SK-N-SH treated with all-trans-retinoic acid at 6 μM for 48 hours (cell line): ENCODE measurements around the gene RMDN2.

Source experiments
- ATAC-seq: fragments of 200-7000 bp; cut with Tn5 transposase; 3 replicates; pipeline ENCODE4 v1.9.1; 2020; ENCODE audit warnings: mild to moderate bottlenecking, moderate library complexity
- ARNTL ChIP-seq: fragments of 450-650 bp; formaldehyde crosslinking; IDR thresholded peaks from 2 replicates; pipeline ENCODE4 v1.5.0; 2020; ENCODE audit warnings: low read depth, mild to moderate bottlenecking, moderate library complexity, borderline replicate concordance
- BACH2 ChIP-seq: fragments of 250-450 bp; sonication (Bioruptor Pico); IDR thresholded peaks from 2 replicates; pipeline ENCODE4 v1.9.0; 2021; ENCODE audit warnings: mild to moderate bottlenecking, borderline replicate concordance
- CSDC2 ChIP-seq: fragments of 250-450 bp; sonication (Bioruptor Pico); IDR thresholded peaks from 2 replicates; pipeline ENCODE4 v1.5.0; 2020; ENCODE audit warnings: mild to moderate bottlenecking, moderate library complexity
- ESRRG ChIP-seq: fragments of 250-450 bp; sonication (Bioruptor Pico); IDR thresholded peaks from 2 replicates; pipeline ENCODE4 v1.6.1; 2021; ENCODE audit warnings: mild to moderate bottlenecking
- GLIS3 ChIP-seq: fragments of 250-450 bp; sonication (Bioruptor Pico); IDR thresholded peaks from 2 replicates; pipeline ENCODE4 v1.5.0; 2020; ENCODE audit warnings: mild to moderate bottlenecking, moderate library complexity
- ISL1 ChIP-seq: fragments of 250-450 bp; sonication (Bioruptor Pico); IDR thresholded peaks from 2 replicates; pipeline ENCODE4 v2.1.2; 2022; ENCODE audit warnings: mild to moderate bottlenecking, moderate library complexity
- OSR1 ChIP-seq: fragments of 250-450 bp; sonication (Bioruptor Pico); IDR thresholded peaks from 2 replicates; pipeline ENCODE4 v1.8.0; 2022; ENCODE audit warnings: moderate library complexity, mild to moderate bottlenecking, inconsistent platforms
- PPARA ChIP-seq: fragments of 250-450 bp; sonication (Bioruptor Pico); IDR thresholded peaks from 2 replicates; pipeline ENCODE4 v1.5.0; 2020; ENCODE audit warnings: mild to moderate bottlenecking, borderline replicate concordance
- RARB ChIP-seq: fragments of 250-450 bp; sonication (Bioruptor Pico); IDR thresholded peaks from 2 replicates; pipeline ENCODE4 v1.8.0; 2021; ENCODE audit warnings: mild to moderate bottlenecking, moderate library complexity
- SNAI2 ChIP-seq: fragments of 250-450 bp; sonication (Bioruptor Pico); IDR thresholded peaks from 2 replicates; pipeline ENCODE4 v1.5.0; 2020; ENCODE audit warnings: mild to moderate bottlenecking, moderate library complexity
- TCF4 ChIP-seq: fragments of 250-450 bp; sonication (Bioruptor Pico); IDR thresholded peaks from 2 replicates; pipeline ENCODE4 v1.8.0; 2021; ENCODE audit warnings: mild to moderate bottlenecking, moderate library complexity, borderline replicate concordance
- TOX ChIP-seq: fragments of 250-450 bp; sonication (Bioruptor Pico); IDR thresholded peaks from 2 replicates; pipeline ENCODE4 v1.8.0; 2021; ENCODE audit warnings: mild to moderate bottlenecking, moderate library complexity, borderline replicate concordance
- ZC3H10 ChIP-seq: fragments of 250-450 bp; sonication (Bioruptor Pico); IDR thresholded peaks from 2 replicates; pipeline ENCODE4 v1.5.1; 2021; ENCODE audit warnings: mild to moderate bottlenecking, moderate library complexity
- ZFP3 ChIP-seq: fragments of 250-450 bp; sonication (Bioruptor Pico); IDR thresholded peaks from 2 replicates; pipeline ENCODE4 v1.5.0; 2020; ENCODE audit warnings: mild to moderate bottlenecking, moderate library complexity
- ZFP30 ChIP-seq: fragments of 450-650 bp; formaldehyde crosslinking; IDR thresholded peaks from 2 replicates; pipeline ENCODE4 v1.5.0; 2022; ENCODE audit warnings: mild to moderate bottlenecking, moderate library complexity
- ZNF565 ChIP-seq: fragments of 450-650 bp; formaldehyde crosslinking; conservative IDR thresholded peaks from 2 replicates; pipeline ENCODE4 v1.5.0; 2020; ENCODE audit warnings: low read depth, mild to moderate bottlenecking, moderate library complexity
- ZNF70 ChIP-seq: fragments of 450-650 bp; formaldehyde crosslinking; IDR thresholded peaks from 2 replicates; pipeline ENCODE4 v1.5.0; 2020; ENCODE audit warnings: mild to moderate bottlenecking, moderate library complexity
- ZNF8 ChIP-seq: fragments of 450-650 bp; formaldehyde crosslinking; IDR thresholded peaks from 2 replicates; pipeline ENCODE4 v1.5.0; 2020; ENCODE audit warnings: mild to moderate bottlenecking, moderate library complexity
- TF ChIP-seq, protein P1 (sequence below): fragments of 250-450 bp; sonication (Bioruptor Pico); IDR thresholded peaks from 2 replicates; pipeline ENCODE4 v1.5.0; 2020; ENCODE audit warnings: mild to moderate bottlenecking, moderate library complexity
- TF ChIP-seq, protein P2 (sequence below): fragments of 250-450 bp; sonication (Bioruptor Pico); IDR thresholded peaks from 2 replicates; pipeline ENCODE4 v1.8.0; 2020; ENCODE audit warnings: mild to moderate bottlenecking, moderate library complexity, borderline replicate concordance
- TF ChIP-seq, protein P3 (sequence below): fragments of 250-450 bp; sonication (Bioruptor Pico); IDR thresholded peaks from 2 replicates; pipeline ENCODE4 v1.8.0; 2021; ENCODE audit warnings: low read depth, mild to moderate bottlenecking, moderate library complexity, borderline replicate concordance
- TF ChIP-seq, protein P4 (sequence below): fragments of 250-450 bp; sonication (Bioruptor Pico); IDR thresholded peaks from 2 replicates; pipeline ENCODE4 v1.5.1; 2021; ENCODE audit warnings: mild to moderate bottlenecking, moderate library complexity
- TF ChIP-seq, protein P5 (sequence below): fragments of 250-450 bp; sonication (Bioruptor Pico); IDR thresholded peaks from 2 replicates; pipeline ENCODE4 v1.5.1; 2020; ENCODE audit warnings: low read depth, mild to moderate bottlenecking, moderate library complexity

Gene RMDN2

DNA sequence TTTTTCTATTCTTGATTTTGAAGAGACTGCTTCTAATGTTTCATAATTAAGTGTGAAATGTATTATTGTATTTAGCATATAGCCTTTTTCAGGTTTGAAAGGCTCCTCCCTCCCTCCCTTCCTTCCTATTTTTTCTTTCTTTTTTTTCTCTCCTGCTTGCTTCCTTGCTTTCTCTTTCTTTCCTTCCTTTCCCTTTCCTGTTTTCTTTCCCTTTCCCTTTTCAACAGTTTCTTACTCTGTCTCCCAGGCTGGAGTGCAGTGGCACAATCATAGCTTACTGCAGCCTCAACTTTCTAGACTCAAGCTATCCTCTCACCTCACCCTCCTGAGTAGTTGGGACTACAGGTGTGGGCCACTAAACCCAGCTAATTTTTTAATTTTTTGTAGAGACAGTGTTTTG lies 44.6 kb downstream of the RMDN2 start:
- no peak for ATAC-seq
- TF ChIP-seq GLIS3 (CRISPR knock-in tag): no peak
- no peak for TF ChIP-seq ZFP3
- no peak for TF ChIP-seq OSR1 (CRISPR knock-in tag)
- TF ChIP-seq ZFP30 (CRISPR knock-in tag): no peak
- TF ChIP-seq, protein P1, sequence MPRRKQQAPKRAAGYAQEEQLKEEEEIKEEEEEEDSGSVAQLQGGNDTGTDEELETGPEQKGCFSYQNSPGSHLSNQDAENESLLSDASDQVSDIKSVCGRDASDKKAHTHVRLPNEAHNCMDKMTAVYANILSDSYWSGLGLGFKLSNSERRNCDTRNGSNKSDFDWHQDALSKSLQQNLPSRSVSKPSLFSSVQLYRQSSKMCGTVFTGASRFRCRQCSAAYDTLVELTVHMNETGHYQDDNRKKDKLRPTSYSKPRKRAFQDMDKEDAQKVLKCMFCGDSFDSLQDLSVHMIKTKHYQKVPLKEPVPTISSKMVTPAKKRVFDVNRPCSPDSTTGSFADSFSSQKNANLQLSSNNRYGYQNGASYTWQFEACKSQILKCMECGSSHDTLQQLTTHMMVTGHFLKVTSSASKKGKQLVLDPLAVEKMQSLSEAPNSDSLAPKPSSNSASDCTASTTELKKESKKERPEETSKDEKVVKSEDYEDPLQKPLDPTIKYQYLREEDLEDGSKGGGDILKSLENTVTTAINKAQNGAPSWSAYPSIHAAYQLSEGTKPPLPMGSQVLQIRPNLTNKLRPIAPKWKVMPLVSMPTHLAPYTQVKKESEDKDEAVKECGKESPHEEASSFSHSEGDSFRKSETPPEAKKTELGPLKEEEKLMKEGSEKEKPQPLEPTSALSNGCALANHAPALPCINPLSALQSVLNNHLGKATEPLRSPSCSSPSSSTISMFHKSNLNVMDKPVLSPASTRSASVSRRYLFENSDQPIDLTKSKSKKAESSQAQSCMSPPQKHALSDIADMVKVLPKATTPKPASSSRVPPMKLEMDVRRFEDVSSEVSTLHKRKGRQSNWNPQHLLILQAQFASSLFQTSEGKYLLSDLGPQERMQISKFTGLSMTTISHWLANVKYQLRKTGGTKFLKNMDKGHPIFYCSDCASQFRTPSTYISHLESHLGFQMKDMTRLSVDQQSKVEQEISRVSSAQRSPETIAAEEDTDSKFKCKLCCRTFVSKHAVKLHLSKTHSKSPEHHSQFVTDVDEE (CRISPR knock-in tag): no peak
- TF ChIP-seq, protein P2, sequence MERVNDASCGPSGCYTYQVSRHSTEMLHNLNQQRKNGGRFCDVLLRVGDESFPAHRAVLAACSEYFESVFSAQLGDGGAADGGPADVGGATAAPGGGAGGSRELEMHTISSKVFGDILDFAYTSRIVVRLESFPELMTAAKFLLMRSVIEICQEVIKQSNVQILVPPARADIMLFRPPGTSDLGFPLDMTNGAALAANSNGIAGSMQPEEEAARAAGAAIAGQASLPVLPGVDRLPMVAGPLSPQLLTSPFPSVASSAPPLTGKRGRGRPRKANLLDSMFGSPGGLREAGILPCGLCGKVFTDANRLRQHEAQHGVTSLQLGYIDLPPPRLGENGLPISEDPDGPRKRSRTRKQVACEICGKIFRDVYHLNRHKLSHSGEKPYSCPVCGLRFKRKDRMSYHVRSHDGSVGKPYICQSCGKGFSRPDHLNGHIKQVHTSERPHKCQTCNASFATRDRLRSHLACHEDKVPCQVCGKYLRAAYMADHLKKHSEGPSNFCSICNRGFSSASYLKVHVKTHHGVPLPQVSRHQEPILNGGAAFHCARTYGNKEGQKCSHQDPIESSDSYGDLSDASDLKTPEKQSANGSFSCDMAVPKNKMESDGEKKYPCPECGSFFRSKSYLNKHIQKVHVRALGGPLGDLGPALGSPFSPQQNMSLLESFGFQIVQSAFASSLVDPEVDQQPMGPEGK (CRISPR knock-in tag): no peak
- TF ChIP-seq, protein P3, sequence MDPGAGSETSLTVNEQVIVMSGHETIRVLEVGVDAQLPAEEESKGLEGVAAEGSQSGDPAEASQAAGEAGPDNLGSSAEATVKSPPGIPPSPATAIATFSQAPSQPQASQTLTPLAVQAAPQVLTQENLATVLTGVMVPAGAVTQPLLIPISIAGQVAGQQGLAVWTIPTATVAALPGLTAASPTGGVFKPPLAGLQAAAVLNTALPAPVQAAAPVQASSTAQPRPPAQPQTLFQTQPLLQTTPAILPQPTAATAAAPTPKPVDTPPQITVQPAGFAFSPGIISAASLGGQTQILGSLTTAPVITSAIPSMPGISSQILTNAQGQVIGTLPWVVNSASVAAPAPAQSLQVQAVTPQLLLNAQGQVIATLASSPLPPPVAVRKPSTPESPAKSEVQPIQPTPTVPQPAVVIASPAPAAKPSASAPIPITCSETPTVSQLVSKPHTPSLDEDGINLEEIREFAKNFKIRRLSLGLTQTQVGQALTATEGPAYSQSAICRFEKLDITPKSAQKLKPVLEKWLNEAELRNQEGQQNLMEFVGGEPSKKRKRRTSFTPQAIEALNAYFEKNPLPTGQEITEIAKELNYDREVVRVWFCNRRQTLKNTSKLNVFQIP (CRISPR knock-in tag): no peak
- no peak for TF ChIP-seq ARNTL
- TF ChIP-seq BACH2: no peak
- TF ChIP-seq SNAI2 (CRISPR knock-in tag): no peak
- no peak for TF ChIP-seq ZC3H10 (CRISPR knock-in tag)
- TF ChIP-seq RARB (CRISPR knock-in tag): no peak
- TF ChIP-seq TOX (CRISPR knock-in tag): no peak
- TF ChIP-seq ZNF8: no peak
- TF ChIP-seq CSDC2 (CRISPR knock-in tag): no peak
- TF ChIP-seq PPARA (CRISPR knock-in tag): no peak
- TF ChIP-seq ESRRG (CRISPR knock-in tag): no peak

DNA sequence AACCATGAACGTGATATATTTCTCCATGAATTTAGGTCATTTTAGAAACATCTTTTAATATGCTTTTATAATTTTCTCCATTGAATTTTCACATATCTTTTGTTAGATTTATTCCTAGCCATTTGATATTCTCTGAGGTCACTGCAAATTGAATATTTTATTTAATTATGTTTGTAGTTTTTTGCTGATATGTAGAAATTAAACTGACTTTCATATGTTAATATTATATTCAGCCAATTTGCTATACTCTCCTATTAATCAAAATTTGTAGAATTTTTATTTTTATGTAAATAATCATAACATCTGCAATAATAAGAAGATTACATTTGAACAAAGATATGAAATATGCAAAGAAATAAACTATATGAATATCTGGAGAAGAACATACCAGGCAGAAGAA lies 46.9 kb downstream of the RMDN2 start:
- TF ChIP-seq GLIS3 (CRISPR knock-in tag) (no peak), ZFP30 (CRISPR knock-in tag) (no peak), TOX (CRISPR knock-in tag) (no peak), ARNTL (no peak), CSDC2 (CRISPR knock-in tag) (no peak), RARB (CRISPR knock-in tag) (no peak), ESRRG (CRISPR knock-in tag) (no peak), TCF4 (CRISPR knock-in tag) (no peak), ZNF8 (no peak), ISL1 (CRISPR knock-in tag) (no peak), ZNF70 (CRISPR knock-in tag) (no peak), BACH2 (no peak), ZNF565 (CRISPR knock-in tag) (no peak), PPARA (CRISPR knock-in tag) (no peak), ZC3H10 (CRISPR knock-in tag) (no peak), OSR1 (CRISPR knock-in tag) (no peak)
- TF ChIP-seq, protein P4, sequence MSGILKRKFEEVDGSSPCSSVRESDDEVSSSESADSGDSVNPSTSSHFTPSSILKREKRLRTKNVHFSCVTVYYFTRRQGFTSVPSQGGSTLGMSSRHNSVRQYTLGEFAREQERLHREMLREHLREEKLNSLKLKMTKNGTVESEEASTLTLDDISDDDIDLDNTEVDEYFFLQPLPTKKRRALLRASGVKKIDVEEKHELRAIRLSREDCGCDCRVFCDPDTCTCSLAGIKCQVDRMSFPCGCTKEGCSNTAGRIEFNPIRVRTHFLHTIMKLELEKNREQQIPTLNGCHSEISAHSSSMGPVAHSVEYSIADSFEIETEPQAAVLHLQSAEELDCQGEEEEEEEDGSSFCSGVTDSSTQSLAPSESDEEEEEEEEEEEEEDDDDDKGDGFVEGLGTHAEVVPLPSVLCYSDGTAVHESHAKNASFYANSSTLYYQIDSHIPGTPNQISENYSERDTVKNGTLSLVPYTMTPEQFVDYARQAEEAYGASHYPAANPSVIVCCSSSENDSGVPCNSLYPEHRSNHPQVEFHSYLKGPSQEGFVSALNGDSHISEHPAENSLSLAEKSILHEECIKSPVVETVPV (CRISPR knock-in tag): no peak
- TF ChIP-seq, protein P3 (CRISPR knock-in tag): no peak
- TF ChIP-seq, protein P5, sequence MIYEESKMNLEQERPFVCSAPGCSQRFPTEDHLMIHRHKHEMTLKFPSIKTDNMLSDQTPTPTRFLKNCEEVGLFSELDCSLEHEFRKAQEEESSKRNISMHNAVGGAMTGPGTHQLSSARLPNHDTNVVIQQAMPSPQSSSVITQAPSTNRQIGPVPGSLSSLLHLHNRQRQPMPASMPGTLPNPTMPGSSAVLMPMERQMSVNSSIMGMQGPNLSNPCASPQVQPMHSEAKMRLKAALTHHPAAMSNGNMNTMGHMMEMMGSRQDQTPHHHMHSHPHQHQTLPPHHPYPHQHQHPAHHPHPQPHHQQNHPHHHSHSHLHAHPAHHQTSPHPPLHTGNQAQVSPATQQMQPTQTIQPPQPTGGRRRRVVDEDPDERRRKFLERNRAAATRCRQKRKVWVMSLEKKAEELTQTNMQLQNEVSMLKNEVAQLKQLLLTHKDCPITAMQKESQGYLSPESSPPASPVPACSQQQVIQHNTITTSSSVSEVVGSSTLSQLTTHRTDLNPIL (CRISPR knock-in tag): no peak
- TF ChIP-seq, protein P1 (CRISPR knock-in tag): no peak
- no peak for ATAC-seq
